DND-41 (cell line): Measurements from ENCODE around the gene ITIH5.

ENCODE experiments used
- EZH2 ChIP-seq: IDR thresholded peaks from 3 replicates; pipeline ENCODE4 v1.6.1; 2012; ENCODE audit warnings: borderline replicate concordance, low read depth, mild to moderate bottlenecking, moderate library complexity, low read length, inconsistent platforms; ENCODE audit not compliant: severe bottlenecking
- TF ChIP-seq, protein P1 (sequence below): IDR thresholded peaks from 2 replicates; pipeline ENCODE4 v1.5.1; 2012; ENCODE audit warnings: borderline replicate concordance, low read length, moderate library complexity, mild to moderate bottlenecking; ENCODE audit not compliant: poor library complexity, severe bottlenecking; ENCODE audit errors: extremely low read depth

GRCh38 chr10:7515439-7515838 is 151.3 kb downstream of the ITIH5 start:
- TF ChIP-seq, protein P1, sequence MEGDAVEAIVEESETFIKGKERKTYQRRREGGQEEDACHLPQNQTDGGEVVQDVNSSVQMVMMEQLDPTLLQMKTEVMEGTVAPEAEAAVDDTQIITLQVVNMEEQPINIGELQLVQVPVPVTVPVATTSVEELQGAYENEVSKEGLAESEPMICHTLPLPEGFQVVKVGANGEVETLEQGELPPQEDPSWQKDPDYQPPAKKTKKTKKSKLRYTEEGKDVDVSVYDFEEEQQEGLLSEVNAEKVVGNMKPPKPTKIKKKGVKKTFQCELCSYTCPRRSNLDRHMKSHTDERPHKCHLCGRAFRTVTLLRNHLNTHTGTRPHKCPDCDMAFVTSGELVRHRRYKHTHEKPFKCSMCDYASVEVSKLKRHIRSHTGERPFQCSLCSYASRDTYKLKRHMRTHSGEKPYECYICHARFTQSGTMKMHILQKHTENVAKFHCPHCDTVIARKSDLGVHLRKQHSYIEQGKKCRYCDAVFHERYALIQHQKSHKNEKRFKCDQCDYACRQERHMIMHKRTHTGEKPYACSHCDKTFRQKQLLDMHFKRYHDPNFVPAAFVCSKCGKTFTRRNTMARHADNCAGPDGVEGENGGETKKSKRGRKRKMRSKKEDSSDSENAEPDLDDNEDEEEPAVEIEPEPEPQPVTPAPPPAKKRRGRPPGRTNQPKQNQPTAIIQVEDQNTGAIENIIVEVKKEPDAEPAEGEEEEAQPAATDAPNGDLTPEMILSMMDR = no peak
- no peak for TF ChIP-seq EZH2
